ENCODE results near the gene OR8B8.
"Not testable (repeated sequence)": the region's sequence is repeated elsewhere in the genome, so short reads cannot be mapped to it uniquely, and the experiment has no call there.

OR8B8 gene

DNA sequence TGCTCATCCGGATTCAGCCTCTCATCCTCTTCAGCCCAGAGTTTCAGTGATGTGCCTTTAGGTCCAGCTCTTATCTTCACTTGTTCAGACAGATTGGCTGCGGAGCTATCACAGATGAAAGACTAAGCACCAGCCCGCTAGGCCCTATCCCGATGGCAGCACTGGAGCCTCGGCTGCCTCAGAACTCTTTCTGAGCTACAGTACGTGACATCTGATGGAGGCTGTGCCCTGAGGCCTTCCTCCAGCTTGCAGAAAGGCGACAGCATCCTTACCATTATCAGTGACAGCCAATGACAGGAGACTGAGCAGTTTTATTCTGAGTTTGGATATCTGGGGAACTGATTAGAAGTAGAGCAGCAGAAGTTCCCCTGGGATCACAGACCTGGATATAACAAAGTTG, 4.0 kb downstream of the OR8B8 start:
- DNase-seq (ENCODE audit: low spot score): no peak

DNA sequence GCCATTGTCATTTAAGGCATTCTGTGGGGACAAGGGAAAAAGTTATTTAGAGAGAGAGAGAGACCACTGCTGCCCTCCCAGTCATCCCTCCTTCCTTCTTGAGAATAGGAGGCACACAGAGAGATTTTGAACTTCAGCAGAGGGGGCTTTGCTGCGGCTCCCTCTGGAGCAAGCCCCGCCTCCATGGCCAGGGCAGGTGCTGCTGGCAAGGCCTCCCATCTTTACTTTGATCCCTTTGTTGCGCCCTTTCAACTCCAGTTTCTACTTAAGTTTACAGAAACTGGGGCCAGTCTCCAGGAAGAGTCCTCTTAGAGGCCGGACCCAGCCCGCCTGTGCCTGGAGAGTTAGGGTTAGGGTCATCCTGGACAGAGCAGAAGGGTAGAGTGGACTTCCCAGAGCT, 4.4 kb downstream of the OR8B8 start:
- DNase-seq (ENCODE audit: low spot score): no peak

DNA sequence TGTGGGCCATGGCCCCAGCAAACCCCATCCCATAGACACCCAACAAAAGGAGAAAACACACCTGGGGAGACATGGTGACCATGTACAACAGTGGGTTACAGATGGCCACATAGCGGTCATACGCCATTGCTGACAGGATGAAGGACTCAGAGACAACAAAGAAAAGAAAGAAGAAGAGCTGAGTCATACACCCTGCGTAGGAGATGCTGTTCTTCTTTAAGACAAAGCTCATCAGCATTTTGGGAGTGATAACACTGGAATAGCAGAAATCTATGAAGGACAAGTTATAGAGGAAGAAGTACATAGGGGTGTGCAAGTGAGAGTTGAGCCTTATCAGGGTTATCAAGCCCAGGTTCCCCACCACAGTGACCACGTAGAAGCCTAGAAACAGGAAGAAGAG, 4.9 kb downstream of the OR8B8 start:
- DNase-seq (ENCODE audit: low spot score): no peak

DNA sequence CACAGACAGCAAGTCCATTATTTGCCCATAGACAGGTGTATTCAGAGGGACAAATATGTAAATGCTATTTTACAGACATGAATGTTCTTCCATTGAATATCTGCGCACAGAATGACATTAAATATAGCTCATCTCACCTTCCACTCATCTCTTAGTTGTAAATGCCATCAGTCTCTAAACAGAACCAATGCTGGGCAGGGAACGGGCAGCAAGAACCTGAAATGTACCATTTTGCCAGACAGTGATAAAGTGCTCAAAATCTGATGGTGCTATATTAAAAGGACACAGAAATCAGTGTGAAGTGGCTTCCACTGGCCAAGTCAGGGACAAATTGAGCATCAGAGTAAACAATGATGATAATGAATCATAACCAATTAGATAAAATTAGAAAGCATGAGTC, 10.8 kb downstream of the OR8B8 start:
- DNase-seq (ENCODE audit: low spot score): no peak

DNA sequence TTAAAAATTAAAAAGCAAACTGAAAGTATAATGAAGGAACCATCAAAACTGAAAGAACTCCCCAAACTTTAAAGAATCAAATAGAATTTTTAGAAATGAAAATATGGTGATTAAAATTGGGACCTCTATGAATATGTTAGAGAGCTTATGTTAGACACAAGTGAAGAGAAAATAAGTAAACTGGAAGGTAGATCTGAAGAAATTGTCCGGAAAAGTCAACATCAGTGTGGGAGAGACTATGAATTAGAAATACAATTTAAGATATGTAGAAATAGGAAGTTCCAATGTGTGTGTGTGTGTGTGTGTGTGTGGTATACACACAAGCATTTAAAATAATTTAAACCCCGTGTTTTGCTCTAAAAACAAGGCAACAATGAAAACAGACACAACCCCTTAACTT, 15.9 kb downstream of the OR8B8 start:
- DNase-seq (ENCODE audit: low spot score): no peak

DNA sequence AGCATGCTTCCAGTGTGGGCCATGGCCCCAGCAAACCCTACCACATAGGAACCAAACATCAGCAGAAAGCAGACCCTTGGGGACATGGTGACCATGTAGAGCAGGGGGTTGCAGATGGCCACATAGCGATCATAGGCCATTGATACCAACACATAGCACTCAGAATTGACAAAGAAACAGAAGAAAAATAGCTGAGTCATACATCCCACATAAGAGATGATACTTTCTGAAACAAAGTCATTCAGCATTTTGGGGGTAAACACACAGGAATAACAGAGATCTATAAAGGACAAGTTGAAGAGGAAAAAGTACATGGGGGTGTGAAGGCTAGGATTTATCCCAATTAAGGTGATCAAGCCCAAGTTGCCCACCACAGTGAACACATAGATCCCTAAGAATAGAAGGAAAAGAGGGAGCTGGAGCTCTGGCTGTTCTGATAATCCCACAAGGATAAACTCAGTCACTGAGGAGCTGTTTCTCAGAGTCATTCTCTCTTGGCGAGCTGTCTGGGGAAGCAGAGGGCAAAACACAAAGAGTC, 21.0 kb downstream of the OR8B8 start, which contains the start of gene OR8B4:
TSS of gene OR8B4 (minus strand) at position 488 of the 538 bp plus-strand sequence. CDS start at position 488, 0 bp downstream.
- DNase-seq (ENCODE audit: low spot score): no peak

DNA sequence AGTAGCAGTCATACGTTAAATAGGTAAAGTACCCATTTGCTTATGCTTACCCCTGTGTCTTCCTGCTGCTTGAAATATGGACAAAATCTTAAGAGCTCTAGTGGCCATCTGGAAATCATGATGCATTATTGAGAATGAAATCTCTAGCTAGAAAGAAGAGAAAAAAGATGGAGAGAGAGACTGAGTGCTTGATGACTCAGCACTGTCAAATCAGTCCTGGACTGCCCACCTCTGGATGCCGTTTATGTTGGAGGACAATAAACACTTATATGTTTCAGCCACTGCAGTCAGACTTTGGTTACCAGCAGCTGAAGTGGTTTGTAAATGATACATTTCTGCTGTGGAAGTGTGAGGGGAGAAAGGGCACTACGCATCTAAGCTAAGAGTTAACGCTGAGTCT, 24.5 kb downstream of the OR8B8 start:
- DNase-seq (ENCODE audit: low spot score): no peak

DNA sequence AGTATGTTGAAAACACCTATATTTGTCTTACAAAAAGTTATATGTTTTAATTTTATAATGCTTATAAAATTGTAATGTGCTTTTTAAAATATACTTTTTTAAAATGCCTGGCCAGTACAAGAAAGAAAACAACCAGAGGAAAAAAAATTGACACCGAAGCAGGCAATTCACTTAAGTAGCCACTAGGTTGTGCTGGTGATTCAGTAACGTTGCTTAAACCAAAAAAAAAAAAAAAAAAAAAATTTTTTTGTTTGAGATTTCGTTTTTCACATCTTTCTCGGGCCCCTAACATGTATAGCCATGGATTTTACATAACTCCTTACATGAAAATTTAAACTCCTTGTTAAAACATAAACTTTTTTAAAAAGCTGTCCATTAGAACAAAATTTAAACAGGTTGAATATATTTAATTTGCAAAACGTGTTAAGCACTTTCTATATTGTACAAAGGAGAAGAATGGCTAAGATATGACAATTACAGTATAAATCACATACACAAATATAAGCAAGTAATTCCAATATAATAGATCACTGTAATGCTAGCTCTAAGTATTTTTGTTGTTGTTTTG, 30.1 kb downstream of the OR8B8 start:
- peak; percentile 52 for DNase-seq (ENCODE audit: low spot score)

DNA sequence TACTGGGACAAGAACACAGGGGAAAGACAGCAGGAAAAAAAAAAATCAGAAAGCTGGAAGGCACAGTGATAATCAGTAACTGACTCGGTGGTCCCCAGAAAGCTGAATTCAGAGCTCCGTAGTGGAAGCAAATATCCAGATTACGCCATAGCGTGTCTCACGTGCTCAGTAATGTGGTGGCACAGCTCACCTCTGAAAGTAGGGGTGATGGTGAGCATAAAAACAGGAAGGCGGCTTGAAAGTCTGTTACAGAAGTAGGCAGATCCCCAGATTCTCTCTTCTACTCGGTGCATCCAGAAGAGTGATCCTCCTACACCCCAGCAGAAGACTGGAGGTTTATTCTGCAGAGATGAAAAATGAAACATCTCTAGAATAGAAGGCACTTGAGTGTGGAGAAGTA, 35.6 kb downstream of the OR8B8 start:
- no peak for DNase-seq (ENCODE audit: low spot score)

DNA sequence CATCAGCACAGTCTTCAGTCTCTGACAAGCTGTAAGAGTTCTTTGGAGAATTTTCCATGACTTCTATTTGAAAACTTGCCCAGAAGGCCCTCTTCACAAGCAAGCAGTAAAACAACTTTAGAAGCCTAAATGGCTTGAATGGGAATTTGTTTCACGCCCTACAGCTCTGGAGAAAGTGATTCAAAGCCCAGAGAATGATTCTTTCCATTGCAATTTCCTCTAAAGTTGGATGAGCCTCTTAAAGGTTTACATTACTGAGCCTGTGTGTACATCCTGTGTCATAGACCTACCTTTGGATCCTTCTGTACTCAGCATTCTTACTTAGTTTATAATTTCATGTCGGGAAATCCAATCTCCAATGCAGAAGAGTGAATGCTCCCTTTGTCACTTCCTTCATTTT, 39.9 kb downstream of the OR8B8 start:
- peak; percentile 62 for DNase-seq (ENCODE audit: low spot score)

DNA sequence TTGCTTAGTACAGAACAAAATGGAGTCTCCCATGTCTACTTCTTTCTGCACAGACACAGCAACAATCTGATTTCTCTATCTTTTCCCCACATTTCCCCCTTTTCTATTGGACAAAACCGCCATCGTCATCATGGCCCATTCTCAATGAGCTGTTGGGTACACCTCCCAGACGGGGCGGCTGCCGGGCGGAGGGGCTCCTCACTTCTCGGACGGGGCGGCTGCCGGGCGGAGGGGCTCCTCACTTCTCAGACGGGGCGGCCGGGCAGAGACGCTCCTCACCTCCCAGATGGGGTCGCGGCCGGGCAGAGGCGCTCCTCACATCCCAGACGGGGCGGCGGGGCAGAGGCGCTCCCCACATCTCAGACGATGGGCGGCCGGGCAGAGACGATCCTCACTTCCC, 42.3 kb downstream of the OR8B8 start:
- not testable (repeated sequence) for DNase-seq (ENCODE audit: low spot score)

DNA sequence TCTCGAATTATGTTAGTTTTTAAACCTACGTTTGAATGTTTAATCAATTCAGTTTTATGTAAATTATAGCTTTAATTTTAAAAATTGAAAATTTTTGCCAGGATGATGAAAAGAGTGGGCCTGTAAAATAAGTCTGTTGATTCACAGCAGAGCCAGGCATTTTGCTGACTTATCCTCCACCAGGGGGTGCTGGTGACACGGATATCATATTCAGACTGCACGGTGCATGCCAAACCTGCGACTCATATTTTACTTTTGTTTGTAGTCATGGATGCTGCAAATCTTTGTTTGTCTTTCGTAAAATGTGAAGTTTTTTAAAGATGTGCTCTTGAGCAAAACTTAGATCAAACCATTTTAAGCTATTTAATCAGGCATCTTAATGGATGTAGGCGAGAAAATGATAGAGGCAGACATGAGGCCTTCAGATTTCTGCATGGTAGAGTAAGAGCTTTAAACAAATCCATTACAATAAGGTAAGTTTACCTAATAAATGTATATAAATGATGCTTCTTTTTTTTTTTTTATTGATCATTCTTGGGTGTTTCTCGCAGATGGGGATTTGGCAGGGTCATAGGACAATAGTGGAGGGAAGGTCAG, 43.1 kb downstream of the OR8B8 start:
- peak; percentile 88 for DNase-seq (ENCODE audit: low spot score)

DNA sequence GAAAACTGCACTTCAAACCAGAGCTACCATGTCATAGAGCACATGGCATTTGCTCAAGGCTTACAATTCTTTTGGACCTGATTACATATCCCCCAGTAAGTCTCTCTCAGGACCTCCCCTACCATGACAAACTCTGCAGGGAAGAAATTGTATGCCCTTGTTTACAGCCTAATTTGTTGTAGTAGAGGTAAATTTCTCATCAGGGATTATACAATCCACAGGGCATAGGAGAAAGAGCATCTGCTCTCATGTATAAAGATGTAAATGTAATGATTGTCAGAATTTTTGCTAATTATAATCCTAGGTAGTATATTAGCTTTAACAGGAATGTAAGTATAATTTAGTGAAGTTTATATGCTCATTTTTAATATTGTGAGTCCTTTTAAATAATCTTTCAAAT, 46.6 kb downstream of the OR8B8 start, which contains the start of gene OR8B3:
TSS of gene OR8B3 (minus strand) at position 101 of the 400 bp plus-strand sequence. CDS start 1,673 bp downstream, outside the sequence.
- no peak for DNase-seq (ENCODE audit: low spot score)

DNA sequence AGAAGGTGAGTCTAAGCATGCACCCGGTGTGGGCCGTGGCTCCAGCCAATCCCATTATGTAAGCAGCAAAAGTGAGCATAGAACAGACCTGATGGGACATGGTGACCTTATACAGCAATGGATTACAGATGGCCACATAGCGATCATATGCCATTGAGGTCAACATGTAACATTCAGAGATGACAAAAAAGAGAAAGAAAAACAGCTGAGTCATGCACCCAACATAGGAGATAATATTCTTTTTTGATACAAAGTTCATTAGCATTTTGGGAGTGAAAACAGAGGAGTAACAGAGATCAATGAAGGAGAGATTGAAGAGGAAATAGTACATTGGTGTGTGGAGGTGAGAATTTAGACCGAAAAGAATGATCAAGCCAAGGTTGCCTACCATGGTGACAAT, 48.6 kb downstream of the OR8B8 start:
- DNase-seq (ENCODE audit: low spot score): not testable (repeated sequence)

DNA sequence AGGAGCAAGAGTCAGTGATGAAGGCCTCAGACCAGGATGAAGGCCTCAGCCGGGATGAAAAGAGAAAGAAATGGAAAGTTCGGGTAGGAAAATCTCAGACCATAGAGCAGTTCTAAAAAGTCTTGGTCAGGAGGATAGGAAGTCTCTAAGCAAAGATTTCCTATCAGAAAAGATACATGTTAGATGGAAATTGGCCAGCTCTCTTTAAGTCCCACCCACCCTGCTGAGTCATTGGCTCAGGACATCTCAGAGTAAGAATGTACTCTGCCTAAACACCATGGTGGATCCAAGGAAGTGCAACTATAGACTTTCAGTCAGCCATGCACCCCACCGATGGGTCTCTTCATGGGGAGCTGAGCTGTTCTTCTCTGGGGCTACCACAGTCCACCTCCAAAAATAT, 51.1 kb downstream of the OR8B8 start:
- no peak for DNase-seq (ENCODE audit: low spot score)
